Measurements from ENCODE around the gene KLHDC4.

The KLHDC4 gene

DNA sequence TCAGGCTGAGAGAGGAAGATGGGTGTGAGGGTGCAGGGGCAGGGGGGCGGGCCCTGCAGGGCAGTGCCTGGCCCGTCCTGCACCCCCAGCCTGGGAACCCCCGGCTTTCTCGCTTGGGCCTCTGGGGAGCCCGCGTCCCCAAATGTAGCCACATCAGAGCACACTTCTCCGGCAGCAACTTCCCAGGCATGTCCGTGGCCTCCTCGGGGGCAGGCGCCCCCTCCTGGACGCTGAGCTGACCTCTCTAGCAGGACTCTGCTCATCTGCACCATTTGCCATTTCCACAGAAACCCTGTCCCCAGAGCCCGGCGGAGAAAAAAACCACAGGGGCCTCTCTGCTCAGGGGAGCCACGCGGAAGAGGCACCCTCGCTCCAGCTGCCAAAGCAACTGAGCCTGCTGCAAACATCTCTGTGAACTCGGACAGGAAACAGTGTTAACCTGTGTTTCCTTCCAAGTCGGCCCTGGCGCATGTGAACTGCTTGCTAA, 63.4 kb downstream of the KLHDC4 start:
- H3K4me3 ChIP-seq (ENCODE audit: low read depth, low read length) = no peak overlapping the region
- TF ChIP-seq, protein P1, sequence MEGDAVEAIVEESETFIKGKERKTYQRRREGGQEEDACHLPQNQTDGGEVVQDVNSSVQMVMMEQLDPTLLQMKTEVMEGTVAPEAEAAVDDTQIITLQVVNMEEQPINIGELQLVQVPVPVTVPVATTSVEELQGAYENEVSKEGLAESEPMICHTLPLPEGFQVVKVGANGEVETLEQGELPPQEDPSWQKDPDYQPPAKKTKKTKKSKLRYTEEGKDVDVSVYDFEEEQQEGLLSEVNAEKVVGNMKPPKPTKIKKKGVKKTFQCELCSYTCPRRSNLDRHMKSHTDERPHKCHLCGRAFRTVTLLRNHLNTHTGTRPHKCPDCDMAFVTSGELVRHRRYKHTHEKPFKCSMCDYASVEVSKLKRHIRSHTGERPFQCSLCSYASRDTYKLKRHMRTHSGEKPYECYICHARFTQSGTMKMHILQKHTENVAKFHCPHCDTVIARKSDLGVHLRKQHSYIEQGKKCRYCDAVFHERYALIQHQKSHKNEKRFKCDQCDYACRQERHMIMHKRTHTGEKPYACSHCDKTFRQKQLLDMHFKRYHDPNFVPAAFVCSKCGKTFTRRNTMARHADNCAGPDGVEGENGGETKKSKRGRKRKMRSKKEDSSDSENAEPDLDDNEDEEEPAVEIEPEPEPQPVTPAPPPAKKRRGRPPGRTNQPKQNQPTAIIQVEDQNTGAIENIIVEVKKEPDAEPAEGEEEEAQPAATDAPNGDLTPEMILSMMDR (IDR thresholded peaks at IDR 0.05; ENCODE audit: insufficient read depth, low read depth, low read length, missing control alignments) = peak; percentile 52
- peak; percentile 84 for DNase-seq (ENCODE audit: low read depth)

- no peak for DNase-seq (ENCODE audit: low read depth)
- TF ChIP-seq, protein P1 (IDR thresholded peaks at IDR 0.05; ENCODE audit: insufficient read depth, low read depth, low read length, missing control alignments) = no peak
Observed at GRCh38 chr16:87701505-87701921, 64.3 kb downstream of the KLHDC4 start.

DNA sequence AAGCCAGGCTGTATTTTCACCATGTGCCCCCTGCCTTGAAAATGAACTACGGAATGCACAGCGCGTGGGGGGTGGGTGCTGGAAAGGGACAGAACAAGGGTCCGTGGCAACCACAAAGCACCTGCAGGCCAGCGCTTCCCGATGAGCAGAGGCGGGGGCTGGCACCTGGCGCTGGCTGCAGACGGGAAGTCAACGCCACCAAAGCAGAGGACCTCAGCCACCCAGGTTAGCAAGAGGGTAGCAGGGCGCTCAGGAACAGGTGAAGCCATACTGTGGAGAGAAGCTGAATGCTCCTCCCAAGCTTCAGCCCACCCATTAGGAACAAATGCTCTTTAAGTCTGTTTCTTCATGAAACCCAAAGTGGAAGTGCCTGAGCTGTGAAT, 64.7 kb downstream of the KLHDC4 start:
- H3K4me3 ChIP-seq (ENCODE audit: low read depth, low read length) = no peak overlapping the region
- no peak for DNase-seq (ENCODE audit: low read depth)
- TF ChIP-seq, protein P1 (IDR thresholded peaks at IDR 0.05; ENCODE audit: insufficient read depth, low read depth, low read length, missing control alignments) = no peak

More at GRCh38 chr16:87701505-87701921, 64.3 kb downstream of the KLHDC4 start:
- no peak overlapping the region for H3K4me3 ChIP-seq (ENCODE audit: low read depth, low read length)

DNA sequence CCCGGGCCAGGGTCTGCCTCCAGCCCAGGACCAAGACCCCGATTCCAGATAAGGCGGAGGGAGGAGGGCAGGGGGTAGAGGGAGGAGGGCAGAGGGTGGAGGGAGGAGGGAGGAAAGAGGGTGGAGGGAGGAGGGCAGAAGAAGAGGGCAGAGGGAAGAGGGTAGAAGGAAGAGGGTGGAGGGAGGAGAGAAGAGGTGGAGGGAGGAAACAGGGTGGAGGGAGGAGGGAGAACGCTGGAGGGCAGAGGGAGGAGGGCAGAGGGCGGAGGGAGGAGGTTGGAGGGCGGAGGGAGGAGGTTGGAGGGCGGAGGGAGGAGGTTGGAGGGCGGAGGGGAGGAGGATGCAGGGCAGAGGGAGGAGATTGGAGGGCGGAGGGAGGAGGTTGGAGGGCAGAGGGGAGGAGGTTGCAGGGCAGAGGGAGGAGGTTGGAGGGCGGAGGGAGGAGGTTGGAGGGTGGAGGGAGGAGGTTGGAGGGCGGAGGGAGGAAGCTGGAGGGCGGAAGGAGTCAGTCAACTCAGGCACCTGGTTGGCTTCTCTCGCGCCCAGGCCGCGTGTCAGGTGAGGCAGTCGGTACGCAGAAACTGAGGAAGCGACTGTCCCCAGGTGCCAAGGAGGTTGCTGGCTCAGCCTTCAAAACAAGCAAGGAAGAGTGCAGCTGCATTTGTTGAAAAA, 65.2 kb downstream of the KLHDC4 start:
- H3K4me3 ChIP-seq (ENCODE audit: low read depth, low read length) = no peak overlapping the region
- DNase-seq (ENCODE audit: low read depth) = no peak
- TF ChIP-seq, protein P1 (IDR thresholded peaks at IDR 0.05; ENCODE audit: insufficient read depth, low read depth, low read length, missing control alignments) = no peak

- DNase-seq (ENCODE audit: low read depth) = peak; percentile 63
- TF ChIP-seq, protein P1 (IDR thresholded peaks at IDR 0.05; ENCODE audit: insufficient read depth, low read depth, low read length, missing control alignments) = no peak
- no peak overlapping the region for H3K4me3 ChIP-seq (ENCODE audit: low read depth, low read length)
Observed at GRCh38 chr16:87698676-87699199, 67.0 kb downstream of the KLHDC4 start.

DNA sequence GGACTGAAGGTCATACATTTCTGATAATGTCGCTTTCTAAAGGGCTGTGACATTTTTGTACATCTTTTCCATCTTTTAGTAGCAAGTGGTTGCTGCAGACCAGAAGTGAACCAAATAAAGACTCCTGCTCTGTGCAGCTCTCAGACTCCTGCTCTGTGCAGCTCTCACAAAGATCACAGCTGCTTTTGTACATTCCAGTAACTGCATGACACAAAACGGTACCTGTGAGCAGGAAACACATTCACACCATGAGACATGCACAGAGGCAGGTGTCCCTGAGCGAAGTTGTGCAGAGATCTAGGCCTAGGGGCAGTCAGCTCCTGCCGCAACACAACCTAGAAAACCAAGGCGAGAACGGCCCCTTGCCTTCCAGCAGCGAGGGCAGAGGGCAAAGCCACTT, 67.5 kb downstream of the KLHDC4 start:
- H3K4me3 ChIP-seq (ENCODE audit: low read depth, low read length) = no peak overlapping the region
- TF ChIP-seq, protein P1 (IDR thresholded peaks at IDR 0.05; ENCODE audit: insufficient read depth, low read depth, low read length, missing control alignments) = no peak
- peak; percentile 80 for DNase-seq (ENCODE audit: low read depth)

Data from GM12865 (cell line).